GM21381 (cell line): Measurements from ENCODE around the gene ZNF780B.

Source experiments
- ATAC-seq: cut with Tn5 transposase; IDR thresholded peaks from one replicate; pipeline ENCODE4 v1.9.1; 2021; ENCODE audit warnings: mild to moderate bottlenecking, moderate library complexity; ENCODE audit not compliant: unreplicated experiment

ZNF780B gene

DNA sequence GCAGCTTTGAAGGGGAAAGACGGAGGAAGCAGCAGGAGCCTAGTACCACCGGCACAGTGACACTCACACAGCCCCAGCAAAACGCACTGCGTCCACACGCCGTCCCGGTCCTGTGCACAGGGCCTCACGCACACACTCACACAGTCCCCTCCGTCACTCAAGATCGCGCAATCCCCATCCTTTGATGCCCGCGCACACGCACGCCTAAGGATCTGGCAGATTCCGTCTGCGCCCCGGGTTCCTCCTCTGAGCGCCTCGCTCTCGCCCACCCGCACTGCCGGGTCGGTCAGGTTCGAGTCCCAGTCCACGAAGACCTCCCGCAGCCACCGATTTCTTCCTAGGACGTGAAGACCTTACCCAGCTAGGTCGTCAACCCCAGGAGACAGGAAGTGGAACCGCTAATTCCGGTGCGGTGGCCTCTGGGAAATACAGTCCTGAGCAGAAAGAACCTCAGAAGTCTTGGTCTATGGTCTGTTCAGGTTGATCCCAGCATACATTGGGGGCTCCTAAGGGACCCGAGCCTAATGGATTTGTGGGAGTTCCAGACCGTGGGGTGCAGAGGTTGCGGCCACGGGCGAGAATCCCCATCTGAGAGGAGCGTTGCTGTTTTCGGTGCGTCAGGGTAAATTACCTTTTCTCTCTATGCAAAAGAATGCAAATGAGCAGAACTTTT lies at the start of gene ZNF780B:
TSS of gene ZNF780B (minus strand) at position 400 of the 673 bp plus-strand sequence. CDS start 5,899 bp downstream, outside the sequence.
- peak; percentile 84 for ATAC-seq

DNA sequence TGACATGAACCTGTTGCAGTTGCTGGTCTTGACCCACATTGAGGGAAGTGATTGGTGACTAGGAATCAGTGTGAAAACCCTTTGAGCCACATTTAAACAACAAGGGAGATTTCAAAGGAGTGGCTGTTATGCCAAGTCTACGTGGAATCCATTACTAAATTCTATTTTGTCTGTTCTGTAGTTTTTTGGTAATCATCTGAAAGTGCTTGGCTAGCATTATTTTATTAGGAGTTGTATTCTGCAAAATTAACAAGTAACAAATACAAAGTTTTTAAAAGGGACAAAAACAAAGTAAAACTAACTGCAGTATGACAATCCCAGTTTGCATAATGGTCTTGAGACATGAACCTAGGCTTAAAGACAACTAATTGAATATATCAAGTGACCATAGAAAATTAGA lies 48.7 kb upstream of the ZNF780B start:
- ATAC-seq = no peak

DNA sequence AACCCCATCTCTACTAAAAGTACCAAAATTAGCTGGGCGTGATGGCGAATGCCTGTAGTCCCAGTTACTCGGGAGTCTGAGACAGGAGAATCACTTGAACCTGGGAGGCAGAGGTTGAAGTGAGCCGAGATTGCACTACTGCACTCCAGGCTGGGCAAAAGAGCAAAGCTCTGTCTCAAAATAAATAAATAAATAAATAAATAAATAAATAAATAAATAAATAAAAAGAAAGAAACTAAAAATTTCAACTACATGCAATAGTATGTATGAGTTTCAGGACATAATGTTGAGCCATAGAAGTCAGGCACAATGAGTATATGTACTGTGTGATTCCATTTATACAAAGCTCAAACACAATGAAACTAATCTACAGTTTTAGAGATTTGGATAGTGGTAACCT lies 47.6 kb upstream of the ZNF780B start:
- no peak for ATAC-seq

DNA sequence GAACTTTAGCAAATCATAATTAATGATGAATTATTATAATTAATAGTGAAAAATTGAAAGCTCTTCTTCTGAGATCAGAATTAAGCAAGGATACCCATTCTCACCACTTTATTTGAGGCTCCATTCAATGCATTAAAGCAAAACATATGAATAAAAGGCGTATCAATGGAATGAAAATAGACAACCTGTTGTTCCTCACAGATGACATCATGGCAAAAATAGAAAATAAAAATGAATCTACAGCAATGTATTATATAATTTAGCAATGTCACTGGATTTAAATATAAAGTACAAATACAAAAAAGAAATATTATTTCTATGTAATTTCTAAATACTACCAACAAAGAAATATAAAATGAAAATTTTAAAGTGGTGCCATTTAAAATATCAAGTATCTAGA lies 45.8 kb upstream of the ZNF780B start:
- ATAC-seq = no peak

DNA sequence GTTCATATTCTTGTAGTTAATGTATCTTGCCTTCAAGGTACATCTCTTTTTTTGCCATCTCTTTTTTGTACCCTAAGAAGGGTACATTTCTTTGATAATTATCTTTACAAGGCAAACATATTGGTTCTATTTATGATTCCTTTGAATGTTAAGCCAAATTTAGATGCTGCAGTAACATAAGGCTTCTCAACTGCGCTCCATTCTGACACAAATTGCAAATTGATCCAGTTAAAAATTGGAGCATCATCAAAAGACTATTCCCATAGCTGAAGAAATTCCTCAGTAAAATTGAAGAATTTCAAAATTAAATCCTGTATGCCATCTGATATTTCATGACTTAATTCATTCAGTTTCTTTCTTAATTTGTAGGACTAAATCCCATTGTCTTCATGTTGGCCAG lies 37.4 kb upstream of the ZNF780B start:
- ATAC-seq = no peak

DNA sequence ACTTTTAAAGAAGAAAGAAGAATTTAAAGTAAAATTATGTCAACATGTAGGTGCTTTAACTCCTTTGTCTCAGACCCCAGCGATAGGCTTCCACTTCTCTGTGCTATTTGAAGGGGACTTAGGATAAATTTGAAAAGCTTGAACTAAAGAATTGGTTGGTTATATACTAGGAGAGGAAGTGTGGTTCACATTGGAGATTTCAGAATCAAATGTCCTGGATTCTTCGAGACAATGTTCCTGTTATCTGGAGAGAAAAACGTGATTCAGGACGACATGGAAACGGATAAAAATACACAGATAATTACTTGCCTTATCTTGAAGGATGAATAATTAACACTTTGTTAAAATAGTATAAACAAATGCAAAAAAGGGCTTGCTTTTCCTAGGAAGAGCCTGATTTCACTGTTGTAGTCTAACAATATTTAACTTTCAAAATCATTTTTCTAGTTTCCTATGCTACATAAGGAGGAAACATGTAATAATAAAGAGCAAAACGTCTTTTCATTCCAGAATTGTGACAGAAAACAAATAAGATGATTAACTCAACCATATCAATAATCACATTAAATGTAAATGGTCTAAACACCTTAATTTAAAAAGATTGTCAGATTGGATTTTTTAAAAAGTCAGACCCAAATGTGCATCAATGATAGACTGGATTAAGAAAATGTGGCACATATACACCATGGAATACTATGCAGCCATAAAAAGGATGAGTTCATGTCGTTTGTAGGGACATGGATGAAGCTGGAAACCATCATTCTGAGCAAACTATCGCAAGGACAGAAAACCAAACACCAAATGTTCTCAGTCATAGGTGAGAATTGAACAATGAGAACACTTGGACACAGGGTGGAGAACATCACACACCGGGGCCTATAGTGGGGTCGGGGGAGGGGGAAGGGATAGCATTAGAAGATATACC lies 35.4 kb upstream of the ZNF780B start:
- no peak for ATAC-seq

DNA sequence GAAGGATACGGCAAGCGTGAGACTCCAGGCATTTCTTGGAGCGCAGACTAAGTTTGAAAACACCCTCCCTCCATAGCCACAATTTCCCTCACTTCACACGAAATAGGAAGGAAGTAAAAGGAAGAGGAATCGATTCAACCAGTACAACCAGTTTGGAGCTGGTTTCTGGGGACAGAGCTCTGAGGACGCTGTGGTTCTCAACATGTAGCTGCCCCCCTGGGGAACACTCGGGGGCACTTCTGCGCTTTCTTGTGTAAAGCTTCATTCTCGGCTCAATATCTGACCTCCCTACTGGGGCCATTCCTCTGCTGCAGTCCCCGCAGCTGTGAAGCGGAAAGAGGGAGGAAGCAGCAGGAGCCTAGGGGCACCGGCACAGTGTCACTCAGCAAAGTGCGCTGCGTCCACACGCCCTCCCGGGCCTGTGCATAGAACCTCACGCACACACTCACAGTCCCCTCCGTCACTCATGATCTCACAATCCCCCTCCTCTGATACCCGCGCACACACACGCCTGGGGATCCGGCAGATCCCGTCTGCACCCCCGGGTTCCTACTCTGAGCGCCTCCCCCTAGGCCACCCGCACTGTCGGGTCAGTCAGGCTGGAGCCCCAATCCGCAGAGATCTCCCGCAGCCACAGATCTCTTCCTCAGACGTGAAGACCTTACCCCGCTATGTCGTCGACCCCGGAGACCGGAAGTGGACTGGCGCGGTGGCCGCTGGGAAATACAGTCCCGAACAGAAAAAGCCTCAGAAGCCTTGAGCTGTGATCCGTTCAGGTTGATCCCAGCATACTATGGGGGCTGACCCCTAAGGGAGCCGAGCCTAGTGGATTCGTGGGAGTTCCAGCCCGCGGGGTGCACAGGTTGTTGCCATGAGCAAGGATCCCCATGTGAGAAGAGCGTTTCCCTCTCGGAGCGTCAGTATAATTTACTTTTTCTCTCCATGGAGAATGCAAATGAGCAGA lies 34.5 kb upstream of the ZNF780B start, which contains the start of gene ZNF780A:
TSS of gene ZNF780A (minus strand) at position 703 of the 964 bp plus-strand sequence. CDS start 6,190 bp downstream, outside the sequence.
- ATAC-seq = peak; percentile 87

DNA sequence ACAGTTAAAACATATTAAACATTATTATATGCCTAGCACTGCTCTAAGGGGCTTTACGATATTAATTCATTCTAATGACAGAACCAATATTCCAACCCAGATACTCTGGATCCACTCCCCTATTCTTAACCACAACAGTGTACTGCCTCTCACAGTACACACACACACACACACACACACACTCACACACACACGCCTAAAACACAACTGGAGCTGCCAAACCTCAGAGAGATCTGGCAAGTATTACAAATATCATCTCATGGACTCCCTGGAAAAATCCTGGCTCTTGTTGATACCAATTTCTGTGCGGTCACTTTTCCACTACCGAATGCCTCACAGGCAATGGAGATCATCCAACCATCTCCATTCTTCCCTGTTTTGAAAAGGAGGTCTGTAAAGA lies 33.4 kb upstream of the ZNF780B start:
- ATAC-seq = no peak

DNA sequence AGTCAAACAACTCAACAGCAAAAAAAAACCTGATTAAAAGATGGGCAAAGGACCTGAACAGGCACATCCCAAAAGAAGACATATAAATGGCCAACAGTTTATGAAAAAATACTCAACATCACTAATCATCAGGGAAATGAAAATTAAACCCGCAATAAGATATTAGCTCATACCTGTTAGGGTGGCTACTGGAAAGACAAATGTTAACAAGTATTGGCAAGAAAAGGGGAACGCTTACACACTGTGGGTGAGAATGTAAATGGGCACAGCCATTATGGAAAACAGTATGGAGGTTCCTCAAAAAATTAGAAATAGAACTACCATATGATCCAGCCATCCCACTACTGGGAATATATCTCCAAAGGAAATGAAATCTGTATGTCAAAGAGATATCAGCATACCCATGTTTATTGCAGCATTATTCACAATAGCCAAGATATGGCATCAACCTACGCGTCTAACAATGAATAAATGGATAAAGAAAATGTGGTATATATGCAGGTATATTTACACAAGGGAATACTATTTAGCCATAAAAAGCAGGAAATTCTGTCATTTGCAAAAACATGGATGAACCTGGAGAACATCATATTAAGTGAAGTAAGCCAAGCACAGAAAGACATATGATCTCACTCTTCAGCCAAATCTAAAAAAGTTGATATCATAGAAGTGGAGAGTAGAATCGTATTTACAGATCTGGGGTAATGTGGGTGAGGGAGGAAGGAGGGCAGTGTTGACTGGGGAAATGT lies 32.4 kb upstream of the ZNF780B start:
- ATAC-seq = no peak

DNA sequence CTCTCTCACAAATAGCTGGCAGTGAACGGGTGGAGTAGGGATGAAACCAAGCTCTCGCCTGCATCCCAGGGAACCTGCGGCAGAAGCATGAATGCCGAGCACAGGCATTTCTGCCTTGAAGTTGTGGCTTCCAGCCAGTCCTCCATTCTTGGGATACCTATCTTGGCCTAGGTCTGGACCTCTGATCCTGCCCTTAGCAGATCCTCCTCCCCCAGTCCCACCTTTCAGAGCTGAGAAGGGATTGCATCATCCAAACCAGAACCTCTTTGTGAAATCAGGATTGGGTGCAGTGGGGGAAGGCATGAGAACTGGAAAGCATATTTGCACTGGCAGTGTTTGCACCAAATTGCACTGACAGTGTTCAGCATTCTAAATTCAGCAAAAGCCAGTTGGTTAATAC lies 28.9 kb upstream of the ZNF780B start:
- no peak for ATAC-seq

DNA sequence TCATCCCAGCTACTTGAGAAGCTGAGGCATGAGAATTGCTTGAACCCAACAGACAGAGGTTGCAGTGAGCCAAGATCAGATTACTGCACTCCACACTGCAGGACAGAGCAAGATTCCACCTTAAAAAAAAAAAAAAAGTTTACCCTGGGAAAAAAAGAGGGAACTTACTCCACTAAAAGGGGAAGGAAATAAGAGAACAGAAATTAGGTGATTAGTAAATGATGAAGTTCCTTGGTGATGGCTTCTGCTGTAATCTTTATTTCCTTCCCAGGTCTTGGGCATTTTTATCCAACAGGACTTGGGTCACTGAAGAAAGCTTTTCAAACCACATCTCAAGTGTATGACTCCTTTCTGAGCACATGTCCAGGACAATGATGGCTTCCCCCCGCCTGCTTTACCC lies 25.4 kb upstream of the ZNF780B start:
- ATAC-seq = no peak

DNA sequence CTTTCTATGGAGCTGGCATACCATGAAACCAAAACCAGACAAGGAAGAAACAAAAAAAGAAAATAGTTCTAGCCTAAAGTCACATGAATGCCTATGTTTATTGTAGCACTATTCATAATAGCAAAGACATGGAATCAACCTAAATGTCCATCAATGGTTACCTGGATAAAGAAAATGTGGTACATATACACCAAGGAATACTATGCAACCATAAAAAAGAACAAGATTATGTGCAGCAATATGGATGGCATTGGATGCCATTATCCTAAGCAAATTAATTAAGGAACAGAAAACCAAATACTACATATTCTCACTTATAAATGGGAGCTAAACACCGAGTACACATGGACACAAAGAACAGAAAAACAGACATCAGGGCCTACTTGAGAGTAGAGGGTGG lies 24.3 kb upstream of the ZNF780B start:
- ATAC-seq = no peak

DNA sequence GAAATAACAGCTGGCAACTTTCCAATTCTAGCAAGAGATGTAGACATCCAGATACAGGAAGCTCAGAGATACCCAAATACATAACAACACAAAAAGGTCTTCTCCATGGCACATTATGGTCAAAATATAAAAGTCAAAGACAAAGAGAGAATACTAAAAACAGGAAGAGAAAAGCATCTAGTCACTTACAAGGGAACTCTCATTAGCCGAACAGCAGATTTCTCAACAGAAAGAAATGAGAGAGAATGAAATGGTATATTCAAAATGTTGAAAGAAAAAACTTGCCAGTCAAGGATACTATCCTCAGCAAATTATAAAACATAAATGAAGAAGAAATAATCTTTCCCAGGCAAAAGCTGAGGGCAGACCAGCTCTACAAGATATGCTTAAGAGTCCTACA lies 22.3 kb upstream of the ZNF780B start:
- no peak for ATAC-seq

DNA sequence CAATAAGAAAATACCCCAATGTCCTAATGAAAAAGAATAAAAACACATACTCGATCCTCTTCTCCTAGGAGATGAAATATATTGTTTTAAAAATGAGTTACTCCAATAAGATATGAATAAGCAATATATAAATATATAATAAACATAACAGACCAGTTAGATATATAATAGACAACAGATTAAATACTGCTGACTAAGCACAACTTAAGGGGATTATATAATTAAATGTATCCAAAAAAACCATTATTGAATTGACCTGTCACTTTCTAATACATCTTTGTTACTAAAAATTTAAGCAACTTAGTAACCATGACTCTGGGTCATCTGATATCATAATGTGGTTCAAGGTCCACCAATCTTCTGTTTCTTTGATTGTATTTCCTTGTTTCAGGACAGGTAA lies 14.0 kb upstream of the ZNF780B start:
- ATAC-seq = no peak

DNA sequence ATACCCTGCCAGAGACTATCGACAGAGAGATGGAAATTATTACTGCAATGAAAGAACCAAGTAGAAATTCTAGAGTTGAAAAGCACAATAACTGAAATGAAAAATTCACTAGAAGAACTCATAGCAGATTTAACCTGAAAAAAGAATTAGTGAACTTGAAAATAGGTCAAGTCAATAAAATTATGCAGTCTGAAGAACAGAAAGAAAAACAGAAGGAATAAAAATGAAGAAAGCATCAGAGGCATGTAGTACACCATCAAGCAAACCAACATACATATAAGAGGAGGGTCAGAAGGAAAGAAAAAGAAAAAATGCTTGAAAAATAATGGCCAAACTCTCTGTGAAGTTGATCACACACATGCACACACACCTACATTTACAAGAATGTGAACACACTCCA lies 3.6 kb upstream of the ZNF780B start:
- no peak for ATAC-seq

DNA sequence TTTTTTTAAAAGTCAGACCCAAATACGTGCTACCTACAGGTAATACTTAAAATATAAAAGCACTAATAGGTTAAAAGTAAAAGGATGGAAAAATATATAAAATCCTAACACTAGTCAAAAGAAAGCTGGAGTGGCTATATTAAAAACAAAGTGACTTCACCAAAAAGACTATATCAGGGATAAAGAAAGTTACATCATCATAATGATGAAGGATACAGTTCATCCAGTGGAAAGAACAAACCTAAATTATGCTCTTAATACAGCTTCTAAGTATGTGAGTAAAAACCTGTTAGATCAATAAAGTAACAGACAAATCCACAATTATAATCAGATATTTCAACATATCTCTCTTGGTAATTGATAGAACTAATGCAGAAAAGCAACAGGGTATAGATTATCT lies 1.1 kb upstream of the ZNF780B start:
- no peak for ATAC-seq

DNA sequence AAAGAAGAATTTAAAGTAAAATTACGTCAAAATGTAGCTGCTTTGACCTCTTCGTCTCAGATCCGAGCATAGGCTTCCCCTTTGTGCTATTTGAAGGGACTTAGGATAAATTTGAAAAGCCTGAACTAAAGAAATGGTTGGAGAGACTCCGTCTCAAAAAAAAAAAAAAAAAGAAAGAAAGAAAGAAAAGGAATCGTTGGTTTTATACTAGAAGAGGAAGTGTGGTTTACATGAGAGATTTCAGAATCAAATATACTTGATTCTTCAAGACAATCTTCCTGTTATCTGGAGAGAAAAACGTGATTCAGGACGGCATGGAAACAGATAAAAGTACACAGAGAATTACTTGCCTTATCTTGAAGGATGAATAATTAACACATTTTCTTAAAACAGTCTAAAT lies 474 bp upstream of the ZNF780B start:
- no peak for ATAC-seq

DNA sequence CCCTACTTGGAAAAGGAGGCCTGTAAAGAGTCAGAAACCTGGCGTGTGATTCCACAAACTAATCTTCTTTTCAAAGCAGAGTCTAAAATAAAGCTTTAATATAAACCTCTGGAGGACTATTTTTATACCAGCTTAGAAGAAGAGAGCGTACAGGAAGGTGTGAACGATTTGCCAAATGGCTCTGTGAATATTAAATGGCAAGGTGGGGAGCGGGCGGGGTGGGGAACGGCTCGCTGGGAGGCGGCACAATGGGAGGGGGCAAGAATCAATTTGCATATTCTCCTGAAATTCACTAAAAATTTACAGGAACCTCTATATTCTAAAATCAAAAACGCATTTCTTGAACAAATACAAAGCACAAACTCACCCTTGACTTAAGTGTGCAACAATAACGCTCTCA lies 982 bp downstream of the ZNF780B start:
- no peak for ATAC-seq

DNA sequence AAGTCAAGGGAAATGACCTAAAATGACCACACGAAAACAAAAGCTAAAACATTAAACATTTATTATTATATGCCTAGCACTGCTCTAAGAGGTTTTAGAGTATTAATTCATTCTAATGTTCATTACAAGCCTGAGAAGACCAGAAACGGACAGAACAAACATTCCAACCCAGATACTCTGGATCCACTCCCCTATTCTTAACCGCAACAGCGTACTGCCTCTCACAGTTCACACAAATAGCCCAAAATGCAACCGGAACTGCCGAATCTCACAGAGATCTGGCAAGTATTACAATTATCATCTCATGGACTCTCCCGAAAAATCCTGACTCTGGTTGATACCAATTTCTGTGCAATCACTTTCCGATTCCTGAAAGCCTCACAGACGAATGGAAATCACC lies 1.4 kb downstream of the ZNF780B start:
- no peak for ATAC-seq

DNA sequence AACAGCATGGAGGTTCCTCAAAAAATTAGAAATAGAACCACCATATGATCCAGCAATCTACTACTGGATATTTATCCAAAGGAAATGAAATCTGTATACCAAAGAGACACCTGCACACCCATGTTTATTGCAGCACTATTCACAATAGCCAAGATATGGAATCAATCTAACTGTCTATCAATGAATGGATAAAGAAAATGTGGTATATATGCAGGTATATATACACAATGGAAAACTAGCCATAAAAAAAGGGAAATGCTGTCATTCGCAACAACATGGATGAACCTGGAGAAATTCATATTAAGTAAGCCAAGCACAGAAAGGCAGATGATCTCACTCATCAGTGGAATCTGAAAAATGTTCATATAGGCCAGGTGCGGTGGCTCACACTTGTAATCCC lies 2.5 kb downstream of the ZNF780B start:
- no peak for ATAC-seq
